ENCODE measurements around the gene DGCR2.
A peak's percentile ranks its signal among the peaks of the same experiment; 100 is the strongest.

DGCR2 gene

DNA sequence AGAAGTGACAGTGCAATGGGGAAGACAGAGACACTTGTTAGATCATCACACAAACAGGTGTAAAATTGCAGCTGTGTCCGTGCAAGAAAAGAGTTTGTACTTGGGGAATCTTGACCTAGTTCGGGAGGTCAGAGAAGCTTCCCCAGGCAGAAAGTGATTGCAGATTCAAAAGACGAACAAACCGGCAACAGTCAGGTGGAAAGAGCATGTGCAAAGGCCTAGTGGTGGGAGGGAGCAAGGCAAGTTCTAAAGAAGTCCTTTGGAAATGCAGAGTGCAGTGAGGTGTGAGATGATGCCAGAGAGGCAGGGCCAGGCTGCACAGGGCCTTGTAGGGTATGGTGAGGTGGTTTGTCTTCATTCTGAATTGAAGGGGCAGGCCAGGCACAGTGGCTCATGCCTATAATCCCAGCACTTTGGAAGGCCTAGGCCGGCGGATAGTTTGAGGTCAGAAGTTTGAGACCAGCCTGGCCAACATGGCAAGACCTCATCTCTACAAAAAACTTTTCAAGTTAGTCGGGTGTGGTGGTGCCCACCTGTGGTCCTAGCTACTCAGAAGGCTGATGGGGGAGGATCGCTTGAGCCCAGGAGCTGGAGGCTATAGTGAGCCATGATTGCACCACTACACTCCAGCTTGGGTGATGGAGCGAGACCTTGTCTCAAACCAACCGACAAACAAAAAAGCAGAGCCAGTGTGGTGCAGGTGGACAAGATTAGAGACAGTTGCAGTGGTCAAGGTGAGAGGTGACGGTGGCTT, 24.2 kb upstream of the DGCR2 start:
- no peak for DNase-seq

DNA sequence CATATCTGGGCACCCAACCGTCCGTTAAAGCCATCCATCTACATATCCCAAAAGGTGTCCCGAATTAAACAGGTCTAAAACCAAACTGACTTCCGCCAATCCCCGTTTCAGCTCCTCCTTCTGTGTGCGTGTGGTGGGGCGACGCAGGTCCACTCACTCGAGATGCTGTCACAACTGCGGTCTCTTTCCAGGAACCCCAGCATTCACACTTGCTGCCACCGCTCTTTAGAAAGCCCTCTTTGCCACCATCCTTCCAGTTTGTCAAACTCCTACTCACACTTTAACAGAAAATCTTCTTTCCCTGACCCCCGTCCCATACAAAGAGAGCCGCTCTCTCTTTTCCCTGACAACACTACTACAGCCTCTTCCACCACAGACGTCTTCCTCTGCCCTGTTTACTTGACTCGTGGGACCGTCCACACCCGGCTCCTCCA, 21.8 kb upstream of the DGCR2 start:
- peak; percentile 45 for DNase-seq

DNA sequence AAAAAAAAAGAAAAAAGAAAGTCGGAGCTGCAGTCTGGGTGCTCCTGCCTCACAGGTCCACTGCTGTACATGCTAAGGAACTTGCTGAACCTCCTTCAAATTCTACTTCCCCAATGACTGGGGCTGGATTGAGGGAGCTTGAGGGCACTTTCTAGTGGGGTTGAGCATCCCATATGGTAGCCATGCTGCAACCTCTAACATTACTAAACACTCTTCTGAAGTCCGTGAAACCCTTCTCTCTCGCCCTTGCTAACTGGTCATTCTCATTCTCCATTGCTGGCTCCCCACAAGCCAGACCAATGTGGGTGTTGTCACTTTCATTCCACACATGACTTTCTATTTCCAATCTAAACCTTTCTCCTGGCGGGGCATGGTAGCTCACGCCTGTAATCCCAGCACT, 21.0 kb upstream of the DGCR2 start:
- no peak for DNase-seq

DNA sequence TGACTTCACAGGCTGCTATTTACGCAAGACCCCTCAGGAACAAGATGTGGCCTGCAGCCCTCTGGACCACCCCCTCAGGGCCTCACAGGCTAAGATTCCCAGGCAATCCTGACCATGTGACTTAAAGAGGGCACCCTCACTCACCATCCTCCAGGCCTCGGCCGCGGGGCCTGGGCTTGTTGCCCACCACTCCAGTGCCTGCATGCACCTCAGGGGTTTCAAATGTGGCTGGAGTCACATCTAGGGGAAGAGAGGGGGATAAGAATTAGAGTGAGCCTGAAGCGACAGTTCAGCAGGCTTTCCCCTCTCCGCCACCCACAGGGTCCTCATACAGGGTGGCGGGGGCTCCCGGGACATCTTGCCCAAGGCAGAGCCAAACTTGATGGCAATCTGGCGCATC, 20.2 kb upstream of the DGCR2 start:
- no peak for DNase-seq

DNA sequence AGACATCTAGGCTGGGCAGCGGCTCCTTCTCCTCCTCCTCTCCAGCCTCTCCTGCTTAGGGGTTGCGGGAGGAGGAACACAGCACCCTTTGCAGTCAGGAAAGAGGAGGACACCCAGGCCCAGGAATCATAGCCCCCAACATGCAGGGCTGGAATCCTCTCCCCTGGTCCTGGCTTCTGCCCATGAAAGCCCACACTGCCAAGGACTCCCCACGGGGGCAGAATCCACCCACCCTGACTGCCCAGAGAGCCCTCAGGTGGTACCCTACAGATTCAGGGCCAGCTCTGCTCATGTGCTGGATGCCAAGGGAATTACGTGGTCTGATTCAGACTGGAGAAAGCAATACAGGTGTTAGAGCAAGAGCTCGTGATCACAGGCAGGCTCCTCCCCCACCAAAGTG, 17.8 kb upstream of the DGCR2 start:
- no peak for DNase-seq

DNA sequence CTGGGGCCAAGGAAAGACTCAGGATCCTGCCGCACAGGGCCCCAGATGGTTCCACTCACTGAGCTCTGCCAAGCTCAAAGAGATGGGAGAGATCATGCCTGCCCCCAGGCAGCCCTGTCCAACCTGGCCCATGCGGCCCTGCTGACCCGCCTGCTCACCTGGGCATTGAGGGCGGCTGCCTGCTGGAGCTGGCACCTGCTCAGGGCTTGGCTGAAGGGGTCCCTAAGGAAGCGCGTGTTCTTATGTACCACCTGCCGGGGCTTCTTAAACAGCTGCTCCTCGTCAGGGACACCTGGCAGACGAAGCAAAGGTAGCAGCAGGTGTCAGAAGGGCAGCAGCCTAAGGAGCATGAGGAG, 16.8 kb upstream of the DGCR2 start:
- no peak for DNase-seq

DNA sequence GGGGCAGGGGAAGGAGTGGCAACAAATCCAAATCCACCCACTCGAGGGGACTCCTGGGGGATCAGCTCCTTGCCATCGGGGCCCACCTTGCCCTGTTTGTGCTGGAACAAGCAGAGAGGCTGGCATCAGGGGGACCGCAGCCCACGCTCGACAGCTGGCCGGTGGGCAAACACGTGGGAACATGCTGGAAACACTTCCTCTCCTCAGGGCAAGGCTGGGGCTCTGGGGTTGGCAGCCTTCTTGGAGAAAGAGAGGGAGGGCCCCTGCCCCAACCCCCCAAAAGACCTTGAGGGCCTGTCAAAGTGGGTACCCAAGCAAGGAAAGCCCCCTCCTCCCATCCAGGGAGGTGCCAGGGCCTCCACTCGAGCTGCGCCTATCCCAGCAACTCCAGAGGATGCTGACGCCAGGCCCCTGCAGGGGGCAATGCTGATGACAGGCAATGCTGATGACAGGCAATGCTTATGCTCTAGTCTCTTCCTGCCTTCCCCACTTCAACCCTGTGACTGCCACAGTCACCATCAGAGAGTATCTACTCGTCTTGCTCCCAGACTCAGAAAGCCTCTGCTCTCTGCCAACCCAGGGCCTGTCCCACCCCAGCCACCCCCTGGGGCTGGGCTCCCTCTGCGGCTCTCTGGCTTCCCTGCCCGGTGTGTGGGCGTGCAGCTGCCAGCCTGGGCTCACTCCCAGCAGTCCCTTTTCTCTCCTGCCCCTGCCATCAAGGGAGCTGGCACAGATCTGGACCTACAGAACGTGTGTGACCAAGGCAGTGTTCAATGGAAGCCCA, 16.2 kb upstream of the DGCR2 start:
- no peak for DNase-seq

DNA sequence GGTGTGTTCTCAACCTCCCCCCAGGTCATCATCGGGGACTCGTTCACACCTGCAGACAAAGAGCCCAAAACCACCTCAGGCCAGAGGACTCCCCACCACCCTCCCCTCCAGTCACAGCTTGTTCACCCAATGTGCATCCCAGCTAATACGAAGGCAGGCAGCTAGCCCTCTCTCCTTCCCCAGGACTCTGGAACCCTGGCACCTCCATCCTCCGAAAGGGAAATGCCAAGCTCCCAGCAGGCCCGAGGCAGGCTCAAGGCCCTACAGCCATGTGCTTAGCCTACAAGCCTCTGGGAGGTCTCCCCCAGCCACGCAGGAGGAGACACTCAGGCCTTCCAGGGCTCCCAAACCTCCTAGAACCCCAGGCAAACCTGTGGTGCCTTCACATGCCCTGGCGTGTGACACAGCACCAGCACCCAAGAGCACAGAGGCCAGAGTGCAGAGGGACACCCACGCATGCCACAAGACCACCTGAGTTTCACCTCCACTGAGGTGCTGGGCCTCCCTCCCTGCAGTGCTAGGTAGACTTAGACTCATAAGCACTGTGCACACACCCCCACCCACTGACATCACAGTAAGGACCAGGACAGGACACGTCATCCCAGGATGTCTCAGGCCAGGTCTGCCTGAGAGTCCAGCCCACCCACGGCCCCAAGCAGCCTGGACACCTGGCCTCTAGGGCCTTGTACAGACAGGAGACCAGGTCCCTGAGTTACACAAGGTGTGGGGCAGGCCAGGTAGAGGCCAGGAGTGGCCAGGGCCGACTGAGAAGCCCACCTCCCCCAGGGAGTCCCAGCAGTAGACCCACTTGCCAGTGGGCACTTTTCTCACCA, 15.4 kb upstream of the DGCR2 start:
- no peak for DNase-seq

DNA sequence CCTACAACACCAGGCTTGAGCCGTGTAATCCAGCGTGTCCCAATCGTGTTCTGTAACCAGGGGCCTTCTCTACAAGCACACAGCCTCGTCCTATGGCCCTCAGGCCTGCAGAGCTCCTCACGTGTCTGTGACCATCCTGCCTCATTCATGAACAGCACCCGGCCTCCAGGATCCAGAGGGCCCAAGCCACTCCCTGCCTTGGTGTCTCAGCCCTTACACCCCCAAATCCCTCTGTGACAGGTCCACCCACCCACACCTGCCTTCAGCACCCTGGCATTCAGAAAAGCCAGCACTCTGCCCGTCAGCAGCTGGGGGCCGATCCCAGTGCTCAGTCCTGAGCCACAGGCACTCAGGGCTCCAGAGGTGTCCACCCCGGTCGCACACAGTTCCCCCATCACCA, 14.7 kb upstream of the DGCR2 start:
- no peak for DNase-seq

DNA sequence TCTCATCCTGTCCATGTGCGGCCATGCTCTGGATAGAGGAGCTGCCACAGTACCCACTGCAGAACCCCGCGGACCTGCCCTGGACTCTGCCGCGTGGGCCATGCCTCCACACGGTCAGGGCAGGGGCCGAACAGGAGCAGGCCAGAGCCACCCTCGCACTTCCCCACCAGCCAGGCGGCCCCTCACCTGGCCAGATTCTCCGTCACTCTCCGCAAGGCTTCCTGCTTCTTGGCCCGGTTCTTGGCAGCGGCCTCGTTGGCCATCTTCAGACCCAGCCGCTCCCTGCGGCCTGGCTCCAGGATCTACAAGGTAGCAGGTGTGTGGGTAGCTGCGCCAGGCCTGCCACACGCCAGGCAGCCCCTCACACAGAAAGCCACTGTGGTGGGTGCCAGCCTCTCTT, 12.7 kb upstream of the DGCR2 start:
- DNase-seq, result no peak

DNA sequence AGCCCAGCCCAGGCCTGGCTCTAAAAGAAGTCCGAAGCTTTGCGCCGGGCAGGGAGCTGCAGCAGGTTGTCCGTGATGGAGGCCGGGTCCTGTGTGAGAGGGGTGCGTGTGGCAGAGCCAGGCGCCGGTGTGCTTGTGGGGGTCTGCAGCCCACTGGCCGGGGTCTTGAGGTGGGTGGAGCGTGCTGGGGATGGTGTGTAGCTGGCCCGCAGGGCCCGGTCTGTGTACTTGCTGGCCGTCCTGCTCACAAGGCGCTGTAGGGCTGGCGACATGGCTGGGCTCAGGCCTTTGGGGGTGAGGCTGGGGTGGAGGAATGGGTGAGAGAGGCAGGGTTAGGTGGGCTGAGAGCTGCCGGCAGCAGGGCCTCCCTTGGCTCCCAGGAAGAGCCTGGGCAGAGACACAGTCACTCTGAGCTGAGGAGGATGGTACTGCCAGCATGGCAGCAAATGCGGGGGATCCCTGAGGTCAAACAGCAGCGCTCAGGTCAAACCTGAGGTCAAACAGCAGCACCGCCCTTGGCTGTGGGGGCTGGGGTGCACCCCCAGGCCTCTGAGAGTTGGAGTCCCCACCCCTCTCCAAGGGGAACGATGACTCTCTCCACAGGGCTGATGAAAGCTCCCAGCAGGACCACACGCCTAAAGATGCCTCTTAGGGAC, 12.1 kb upstream of the DGCR2 start:
- no peak for DNase-seq

DNA sequence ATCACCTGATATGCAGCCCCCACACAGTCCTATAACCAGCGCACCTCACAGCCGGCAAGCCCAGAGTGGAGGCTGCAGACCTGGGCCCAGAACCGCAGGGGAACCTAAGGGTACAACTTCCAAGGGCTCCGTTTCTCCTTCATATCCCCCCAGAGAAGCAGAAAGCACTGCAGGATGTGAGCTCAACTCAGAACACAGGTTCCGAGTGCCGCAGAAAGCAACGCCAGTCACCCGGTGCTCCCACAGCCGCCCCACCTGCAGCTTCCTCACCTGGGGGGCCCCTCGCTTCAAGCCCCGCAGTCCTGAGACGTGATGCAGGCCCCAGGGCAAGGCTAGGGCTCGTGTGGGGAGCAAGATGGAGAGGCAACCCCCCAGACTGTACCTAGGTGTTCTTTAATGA, 11.3 kb upstream of the DGCR2 start:
- no peak for DNase-seq

DNA sequence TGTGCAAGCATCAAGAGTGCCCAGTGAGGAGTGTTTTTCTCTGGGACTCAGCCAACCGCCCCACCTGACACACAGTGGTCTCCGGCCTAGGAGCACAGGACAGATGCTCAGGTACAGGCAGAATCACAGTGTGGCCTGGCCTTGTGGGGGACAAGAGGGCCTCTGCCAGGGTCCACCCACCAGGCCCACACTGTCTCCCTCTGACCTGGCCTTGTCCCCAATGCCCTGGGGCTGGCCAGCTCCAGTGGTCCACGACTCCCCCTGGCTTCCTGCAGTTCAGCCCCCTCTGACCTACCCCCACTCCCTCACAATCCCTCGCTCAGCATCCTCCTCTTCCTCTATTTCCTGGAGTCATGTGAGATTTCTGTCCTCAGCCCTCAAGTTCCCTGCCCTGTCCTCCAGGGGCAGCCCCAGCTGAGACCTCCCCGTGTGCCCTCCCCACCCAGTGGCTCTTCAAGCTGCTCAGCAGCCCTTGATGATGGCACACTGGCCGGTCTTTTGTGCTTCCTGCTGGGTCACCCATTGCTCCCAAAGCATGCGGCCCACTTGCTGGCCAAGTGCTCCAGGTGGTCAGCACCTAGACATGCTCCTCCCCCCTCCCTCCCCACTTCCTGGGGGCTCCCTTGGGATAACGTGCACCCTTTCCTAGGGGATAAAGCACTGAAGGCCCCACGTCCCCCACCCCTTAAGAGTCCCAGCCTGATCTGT, 10.6 kb upstream of the DGCR2 start:
- DNase-seq, result no peak

DNA sequence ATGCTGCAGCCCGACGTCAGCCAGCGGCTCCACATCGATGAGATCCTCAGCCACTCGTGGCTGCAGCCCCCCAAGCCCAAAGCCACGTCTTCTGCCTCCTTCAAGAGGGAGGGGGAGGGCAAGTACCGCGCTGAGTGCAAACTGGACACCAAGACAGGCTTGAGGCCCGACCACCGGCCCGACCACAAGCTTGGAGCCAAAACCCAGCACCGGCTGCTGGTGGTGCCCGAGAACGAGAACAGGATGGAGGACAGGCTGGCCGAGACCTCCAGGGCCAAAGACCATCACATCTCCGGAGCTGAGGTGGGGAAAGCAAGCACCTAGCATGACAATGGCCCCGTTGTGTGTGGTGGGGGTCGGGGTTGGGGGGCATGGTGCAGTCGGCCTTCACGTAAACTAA, 9.9 kb upstream of the DGCR2 start:
- no peak for DNase-seq

DNA sequence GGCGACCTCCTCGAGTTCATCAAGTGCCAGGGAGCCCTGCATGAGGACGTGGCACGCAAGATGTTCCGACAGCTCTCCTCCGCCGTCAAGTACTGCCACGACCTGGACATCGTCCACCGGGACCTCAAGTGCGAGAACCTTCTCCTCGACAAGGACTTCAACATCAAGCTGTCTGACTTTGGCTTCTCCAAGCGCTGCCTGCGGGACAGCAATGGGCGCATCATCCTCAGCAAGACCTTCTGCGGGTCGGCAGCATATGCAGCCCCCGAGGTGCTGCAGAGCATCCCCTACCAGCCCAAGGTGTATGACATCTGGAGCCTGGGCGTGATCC, 9.4 kb upstream of the DGCR2 start:
- no peak for DNase-seq

DNA sequence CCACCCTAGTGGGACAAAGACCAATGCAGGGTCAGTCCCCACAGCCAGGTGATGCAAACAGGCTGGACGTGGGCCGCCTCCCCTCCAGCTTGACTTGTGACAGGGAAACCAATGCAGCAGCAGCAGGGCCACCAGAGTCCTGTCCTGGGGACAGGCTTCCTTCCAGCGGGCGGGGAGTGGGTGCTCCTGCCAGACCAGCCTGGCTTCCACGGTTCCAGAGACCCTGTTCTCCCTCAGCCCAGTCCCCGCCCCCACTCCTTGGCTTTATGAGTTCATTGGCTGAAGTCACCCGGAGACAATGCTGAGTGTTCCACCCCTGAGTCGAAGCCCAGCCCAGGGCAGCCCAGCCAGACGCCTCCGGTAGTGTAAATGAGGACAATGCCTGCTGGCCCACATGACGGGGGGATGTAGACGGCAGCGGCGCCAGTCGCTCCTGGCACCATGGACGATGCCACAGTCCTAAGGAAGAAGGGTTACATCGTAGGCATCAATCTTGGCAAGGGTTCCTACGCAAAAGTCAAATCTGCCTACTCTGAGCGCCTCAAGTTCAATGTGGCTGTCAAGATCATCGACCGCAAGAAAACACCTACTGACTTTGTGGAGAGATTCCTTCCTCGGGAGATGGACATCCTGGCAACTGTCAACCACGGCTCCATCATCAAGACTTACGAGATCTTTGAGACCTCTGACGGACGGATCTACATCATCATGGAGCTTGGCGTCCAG, 8.9 kb upstream of the DGCR2 start, which contains the start of gene TSSK2:
TSSK2 (plus strand) TSS at position 350 of the 726 bp plus-strand sequence; CDS start at position 442, 92 bp downstream.
- no peak for DNase-seq

DNA sequence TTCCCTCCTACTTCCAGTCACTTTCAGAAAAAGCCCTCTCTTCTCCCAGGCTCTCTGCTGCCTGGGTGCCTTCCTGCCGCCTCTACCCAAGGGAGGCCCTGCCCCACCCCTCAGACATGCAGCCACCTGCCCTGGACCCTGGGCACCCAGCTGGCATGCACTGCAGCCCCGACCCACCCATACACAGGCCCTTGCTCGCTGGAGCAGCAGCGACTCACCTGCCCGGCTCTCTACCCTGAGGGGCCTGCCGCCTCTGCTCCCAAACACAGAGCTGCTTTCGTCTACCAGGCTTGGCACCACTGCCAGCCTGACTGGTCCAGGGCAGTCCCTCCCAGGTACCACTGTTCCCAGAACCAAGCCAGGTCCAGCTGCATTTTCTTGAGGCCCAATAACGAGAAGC, 7.7 kb upstream of the DGCR2 start:
- no peak for DNase-seq

DNA sequence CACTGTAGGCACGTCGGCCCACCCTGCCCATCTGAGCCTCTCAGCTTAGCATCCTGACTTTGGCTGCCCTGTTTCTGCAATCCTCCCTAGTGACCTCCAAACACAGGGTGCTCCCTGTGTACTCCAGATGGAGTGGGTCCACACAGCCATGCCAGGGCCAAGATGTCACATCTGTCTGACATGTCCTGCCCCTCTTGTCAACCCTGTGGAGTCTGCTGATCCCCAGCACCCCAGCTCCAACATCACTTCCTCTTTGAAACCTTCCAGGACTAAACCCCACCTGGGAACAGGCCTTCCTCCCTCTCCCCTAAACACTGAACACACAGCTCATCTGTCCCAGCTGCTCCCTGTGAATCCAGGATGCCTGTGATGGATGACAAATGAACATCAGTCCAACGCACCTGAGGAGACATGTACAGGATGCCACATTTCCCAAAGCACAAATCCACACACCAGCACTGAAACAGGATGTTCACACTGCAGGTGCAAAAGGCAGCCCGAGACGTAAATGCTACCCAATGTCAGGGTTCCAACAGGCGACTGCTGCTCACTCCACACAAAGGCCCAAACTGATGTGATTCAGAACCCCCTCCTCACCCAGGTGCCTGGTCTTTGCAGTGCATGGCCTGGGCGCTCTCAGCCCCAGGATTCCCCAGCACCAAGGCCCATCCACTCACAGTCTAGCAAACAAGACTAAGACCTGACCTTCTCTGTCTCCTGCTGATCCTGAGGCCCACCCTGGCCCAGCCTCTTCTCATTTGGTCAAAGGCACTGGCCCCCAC, 6.9 kb upstream of the DGCR2 start:
- DNase-seq, result no peak

DNA sequence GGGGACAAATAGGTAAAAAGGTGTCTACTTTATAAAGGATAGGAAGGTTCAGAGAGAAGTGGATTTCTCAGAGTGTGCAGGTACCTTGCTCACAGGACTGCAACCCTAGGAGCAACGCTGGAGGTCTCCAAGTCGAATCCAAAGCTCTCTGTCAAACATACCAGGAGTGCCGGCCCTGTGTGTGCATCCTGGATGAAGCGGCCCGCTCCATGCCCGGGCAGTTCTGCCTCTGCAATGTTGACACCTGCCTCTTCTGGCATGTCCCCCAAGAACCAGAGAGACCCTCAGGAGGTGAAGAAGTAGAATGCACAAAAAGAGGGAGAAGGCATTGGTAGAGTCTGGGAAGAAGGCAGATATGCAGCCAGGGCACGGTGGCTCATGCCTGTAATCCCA, 5.8 kb upstream of the DGCR2 start:
- no peak for DNase-seq

DNA sequence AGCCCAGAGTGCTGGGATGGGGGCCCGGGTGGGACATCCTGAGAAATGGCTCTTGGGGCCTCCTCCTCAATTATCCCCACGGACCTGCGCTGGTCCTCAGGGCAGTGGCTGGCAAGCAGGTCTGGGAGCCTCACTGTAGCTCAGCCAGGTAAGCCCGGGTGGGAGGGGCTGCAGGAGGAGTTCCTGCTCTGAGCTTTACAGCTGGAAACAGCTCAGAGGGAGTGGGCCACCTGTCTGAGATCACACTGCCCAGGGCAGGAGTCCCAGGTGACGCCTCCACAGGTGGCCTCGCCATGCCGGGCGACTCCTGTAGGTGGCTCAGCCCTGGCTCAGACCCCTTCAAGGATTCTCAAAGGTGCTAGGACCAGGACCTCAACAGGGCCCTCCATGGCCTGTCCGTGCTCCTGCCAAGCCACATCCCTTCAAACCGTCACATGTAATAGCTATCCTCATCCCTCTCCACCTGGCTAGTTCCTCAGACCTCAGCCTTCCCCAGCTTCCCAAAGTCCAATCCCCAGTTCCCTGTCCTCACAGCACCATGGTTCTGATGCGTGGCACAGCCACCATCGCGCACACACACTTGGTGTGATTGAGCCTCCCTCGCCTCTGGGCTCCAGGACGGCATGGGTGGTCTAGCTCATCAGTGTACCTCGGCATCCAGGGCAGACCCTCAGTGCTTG, 5.3 kb upstream of the DGCR2 start:
- no peak for DNase-seq
